SKM-1 (cell line): ENCODE measurements around the gene RACGAP1.

Experiments used
- DNase-seq: peaks from one replicate; lab custom pipeline; 2025; ENCODE audit not compliant: unreplicated experiment; lab: John Stamatoyannopoulos, UW

Gene RACGAP1

GRCh38 chr12:49972129-49972528, 53.2 kb downstream of the RACGAP1 start:
- no peak for DNase-seq

DNA sequence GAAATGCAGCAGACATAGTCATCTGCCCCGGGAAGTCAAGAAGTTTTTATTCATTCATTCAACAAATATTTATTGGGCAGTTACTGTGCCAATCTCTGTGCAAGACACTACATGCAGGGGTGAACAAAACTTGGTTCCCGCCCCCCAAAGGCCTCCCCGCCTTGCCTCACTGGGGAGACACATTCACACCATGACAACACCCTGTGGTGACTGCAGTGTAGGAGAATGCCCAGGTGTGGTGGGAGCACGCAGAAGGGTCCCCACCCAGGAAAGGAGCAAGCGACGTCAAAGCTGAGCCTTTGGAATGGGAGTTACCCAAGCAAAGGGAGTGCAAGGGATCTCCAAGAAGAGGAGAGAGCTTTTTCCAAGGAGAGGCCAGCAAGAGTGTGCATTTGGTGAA, 54.2 kb downstream of the RACGAP1 start:
- DNase-seq: no peak

DNA sequence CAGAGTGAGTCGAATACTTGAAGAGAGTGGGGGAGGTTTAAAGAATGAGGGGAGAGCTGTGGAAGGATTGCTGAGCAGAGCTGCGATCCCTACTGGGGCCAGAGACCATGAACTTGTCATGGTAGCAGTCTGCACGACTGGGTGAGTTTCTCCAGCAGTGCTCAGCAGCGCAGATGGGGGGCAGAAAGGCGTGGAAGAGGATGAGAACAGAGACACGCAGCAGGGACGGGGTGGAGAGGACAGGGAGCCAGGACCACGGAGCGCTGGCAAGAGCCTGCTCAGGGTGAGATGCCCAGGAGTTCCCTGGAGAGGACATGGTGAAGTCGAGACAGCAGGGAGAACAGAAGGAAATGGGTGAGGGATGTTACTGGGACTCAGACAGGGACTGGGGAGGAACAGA, 54.6 kb downstream of the RACGAP1 start:
- DNase-seq: no peak

DNA sequence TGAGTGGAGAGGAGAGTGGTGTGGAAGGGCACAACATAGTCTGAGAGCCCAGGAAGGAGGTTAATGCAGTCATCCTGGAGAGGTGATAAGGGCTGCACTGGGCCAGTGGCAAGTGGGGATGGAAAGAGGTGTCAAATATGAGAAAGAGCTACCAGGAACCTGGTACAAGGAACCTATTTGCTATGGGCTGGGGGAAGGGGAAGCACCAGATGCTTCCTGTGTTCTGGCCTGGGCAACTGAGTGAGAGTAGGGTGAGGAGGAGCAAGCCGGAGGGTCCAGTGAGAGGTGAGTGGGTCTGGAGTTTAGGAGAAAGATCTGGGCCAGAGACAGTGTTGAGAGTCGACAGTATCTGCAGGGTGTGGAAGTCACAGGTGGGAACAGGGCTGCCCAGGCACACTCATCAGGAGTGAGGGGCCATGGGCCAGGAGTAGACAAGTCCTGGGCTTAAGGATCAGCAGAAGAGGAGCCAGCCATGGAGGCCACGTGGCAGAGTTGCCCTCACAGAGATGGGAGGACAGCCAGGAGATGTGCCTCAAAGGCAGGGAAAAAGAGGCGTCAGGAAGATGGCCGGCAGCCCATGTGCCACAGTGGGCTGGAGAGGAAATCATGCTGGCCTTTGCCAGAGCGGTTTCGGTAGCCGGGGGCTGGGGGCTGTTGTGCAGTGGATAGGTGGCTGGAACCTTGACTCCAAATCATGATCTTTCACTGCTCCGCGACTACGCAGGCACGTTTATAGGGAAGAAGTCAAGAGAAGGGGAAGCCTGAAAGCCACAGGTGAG, 55.5 kb downstream of the RACGAP1 start:
- no peak for DNase-seq

DNA sequence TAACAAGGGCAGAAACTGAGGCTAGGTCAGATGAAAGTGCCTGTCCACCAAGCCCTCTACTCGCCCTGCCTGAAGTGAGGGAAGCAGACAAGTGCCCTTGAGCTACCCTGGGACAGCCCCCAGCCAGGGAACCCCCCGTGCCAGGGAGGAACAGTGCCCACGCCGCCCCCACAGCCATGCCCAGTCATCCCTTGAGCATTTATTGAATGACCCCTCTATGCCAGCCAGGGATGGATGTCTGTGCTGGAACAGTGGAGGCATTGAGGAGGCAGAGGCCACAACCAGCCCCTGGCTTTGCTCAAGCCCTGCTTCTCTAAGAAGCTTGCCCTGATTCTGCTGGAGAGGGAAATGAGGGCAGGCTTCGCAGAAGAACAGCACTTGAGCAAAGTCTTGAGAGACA, 56.3 kb downstream of the RACGAP1 start:
- DNase-seq: no peak

DNA sequence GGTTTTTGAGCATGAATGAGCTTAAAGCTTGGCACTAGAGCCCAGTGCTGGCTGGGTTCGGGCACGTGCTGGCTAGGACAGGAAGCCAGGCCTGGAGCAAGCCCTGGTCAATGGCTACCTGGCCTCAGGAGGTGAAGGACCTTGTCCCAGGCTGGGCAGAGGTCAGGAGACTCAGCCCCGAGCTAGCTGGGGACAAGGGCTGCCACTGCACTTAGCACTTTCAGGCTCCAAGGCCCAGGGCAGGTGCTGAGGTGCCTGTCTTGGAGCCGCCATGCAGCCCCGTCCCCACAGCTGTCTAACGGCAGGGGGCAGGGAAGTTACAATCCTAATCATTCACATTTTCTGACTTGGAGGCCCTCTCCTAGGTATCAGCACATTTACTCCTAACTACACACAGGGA, 56.8 kb downstream of the RACGAP1 start:
- no peak for DNase-seq

GRCh38 chr12:49967777-49968250, 57.5 kb downstream of the RACGAP1 start:
- DNase-seq: no peak

DNA sequence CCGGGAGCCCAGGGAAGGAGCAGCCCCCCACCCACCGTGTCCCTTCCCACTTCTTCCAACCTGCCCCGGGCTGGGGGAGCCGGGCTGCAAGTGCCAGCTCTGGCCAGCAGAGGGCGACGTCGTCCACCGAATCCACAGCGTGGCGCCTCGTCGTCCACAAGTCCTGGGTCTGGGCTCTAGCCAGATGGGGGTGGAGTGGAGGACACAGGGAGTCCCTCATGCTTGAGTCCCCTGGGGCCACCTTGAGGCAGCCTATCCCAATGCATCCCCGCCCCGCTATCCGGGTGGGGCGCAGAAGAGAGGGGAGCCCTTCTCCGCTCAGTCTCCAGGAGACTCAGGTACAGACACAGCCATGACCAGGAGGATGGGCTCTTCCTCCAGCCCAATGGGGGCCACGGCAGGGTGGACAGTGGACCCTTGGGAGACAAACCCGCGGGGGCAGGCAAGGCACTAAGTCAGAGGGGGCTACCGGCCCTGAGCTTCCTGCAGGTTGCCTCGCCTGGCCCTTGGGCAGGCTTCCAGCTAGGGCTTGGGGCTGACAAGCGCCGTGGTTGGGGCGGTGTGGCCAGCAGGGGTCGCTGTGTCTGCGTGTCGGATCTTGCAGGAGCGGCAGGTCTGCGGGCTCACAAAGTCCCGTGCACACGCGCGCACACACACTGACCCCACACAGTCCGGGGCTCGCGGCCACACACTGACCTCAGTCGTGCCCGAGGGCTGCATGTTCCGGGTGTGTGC, 58.1 kb downstream of the RACGAP1 start:
- no peak for DNase-seq

GRCh38 chr12:49966511-49967041, 58.7 kb downstream of the RACGAP1 start:
- no peak for DNase-seq

GRCh38 chr12:49965836-49966235, 59.5 kb downstream of the RACGAP1 start:
- DNase-seq: no peak

DNA sequence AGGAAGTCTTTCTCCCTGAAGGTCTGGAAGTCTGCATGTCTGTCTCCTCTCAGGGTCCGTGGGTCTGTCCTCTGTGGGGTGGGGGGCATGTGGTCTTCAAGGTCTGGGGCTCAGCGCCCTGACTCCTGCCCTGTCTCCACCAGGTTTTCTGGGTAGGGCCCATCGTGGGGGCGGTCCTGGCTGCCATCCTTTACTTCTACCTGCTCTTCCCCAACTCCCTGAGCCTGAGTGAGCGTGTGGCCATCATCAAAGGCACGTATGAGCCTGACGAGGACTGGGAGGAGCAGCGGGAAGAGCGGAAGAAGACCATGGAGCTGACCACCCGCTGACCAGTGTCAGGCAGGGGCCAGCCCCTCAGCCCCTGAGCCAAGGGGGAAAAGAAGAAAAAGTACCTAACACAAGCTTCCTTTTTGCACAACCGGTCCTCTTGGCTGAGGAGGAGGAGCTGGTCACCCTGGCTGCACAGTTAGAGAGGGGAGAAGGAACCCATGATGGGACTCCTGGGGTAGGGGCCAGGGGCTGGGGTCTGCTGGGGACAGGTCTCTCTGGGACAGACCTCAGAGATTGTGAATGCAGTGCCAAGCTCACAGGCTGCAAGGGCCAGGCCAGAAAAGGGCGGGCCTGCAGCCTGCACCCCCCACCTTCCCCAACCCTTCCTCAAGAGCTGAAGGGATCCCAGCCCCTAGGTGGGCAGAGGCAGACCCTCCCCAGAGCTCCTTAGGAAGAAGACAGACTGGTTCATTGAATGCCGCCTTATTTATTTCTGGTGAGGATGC, 60.3 kb downstream of the RACGAP1 start:
- no peak for DNase-seq

GRCh38 chr12:49963976-49964815, 61.1 kb downstream of the RACGAP1 start:
- DNase-seq: no peak

DNA sequence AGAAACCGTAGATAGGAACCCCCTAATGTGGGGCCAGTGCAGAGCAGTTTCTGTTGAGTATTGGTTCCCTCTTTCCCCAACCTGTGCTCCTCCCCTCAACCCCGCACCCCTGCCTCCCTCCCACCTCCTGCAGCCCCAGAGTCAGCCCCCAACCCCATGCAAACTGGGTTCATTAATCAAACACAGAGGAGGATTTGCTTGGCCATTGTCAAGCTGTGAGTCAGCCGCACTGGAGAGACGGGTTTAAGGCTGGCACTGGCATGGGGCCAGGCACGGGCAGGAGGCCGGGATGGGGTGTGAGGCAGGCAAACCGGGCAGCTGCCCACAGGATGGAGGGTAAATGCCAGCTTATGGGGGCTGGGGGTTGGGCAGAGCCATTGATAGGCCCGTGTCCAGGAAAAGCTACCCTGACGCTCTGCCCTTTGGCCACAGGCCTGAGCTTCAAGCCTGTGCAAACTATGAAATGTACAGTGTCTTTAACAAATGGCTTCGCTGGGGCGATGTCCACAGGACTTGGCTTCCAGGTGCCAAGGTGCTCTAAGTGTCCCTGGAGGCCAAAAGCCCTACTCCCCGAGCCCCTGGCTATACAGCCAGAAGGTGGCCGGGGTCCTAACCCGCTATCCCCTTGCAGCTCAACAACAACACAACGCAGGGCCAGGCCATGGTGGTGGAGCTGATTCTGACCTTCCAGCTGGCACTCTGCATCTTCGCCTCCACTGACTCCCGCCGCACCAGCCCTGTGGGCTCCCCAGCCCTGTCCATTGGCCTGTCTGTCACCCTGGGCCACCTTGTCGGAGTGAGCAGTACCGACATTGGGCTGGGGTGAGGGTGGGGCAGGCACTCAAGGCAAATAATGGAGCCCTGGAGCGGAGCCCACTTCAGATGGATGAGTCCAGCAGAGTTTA, 62.2 kb downstream of the RACGAP1 start:
- DNase-seq: no peak

- no peak for DNase-seq
Measured at GRCh38 chr12:49961993-49962764, 63.1 kb downstream of the RACGAP1 start.

GRCh38 chr12:49961111-49961922, 64.0 kb downstream of the RACGAP1 start, which contains the start of gene AQP5:
TSS of gene AQP5 (plus strand) at chr12:49961872. CDS start at chr12:49962018, 146 bp downstream.
- no peak for DNase-seq

GRCh38 chr12:49960474-49961110, 64.7 kb downstream of the RACGAP1 start:
- no peak for DNase-seq
